Measurements from ENCODE around the gene CPM.

CPM gene

DNA sequence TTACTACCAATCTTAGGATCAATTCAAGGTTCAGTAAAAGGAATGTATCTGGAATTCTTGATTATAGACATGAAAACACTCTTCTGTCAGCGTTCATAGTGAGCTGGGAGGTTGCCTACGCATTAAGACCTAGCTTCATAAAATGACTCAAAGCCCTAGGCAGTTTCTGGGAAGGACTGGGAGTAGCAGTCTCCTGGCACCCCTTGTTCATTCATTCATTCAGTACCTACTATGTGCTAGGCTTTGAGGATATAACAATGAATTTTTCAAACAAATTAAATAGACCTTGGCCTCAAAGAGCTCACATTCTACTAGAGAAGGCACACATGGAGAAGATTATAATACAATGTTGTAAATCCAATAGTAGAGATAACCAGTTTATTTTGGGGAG is 78.9 kb downstream of the CPM start:
- Histone ChIP-seq H3K79me2 (ENCODE audit: control insufficient read depth, insufficient read depth, low read length, unreplicated experiment) (no peaks in the 10 kb centered on the region), H3K27me3 (ENCODE audit: insufficient read depth, low read length) (no peaks in the 10 kb centered on the region), H3K36me3 (ENCODE audit: insufficient read depth, low read length) (peaks cover 20% of the 10 kb centered on the region; the same call in 1 of the 2 replicates), H3K4me3 (ENCODE audit: low read depth, low read length) (no peak overlapping the region), H3K4me1 (ENCODE audit: control insufficient read depth, insufficient read depth, low read length, unreplicated experiment) (no peaks in the 10 kb centered on the region), H2AFZ (ENCODE audit: low read length, unreplicated experiment) (no peak overlapping the region), H3K27ac (ENCODE audit: low read depth, low read length) (no peak overlapping the region)

DNA sequence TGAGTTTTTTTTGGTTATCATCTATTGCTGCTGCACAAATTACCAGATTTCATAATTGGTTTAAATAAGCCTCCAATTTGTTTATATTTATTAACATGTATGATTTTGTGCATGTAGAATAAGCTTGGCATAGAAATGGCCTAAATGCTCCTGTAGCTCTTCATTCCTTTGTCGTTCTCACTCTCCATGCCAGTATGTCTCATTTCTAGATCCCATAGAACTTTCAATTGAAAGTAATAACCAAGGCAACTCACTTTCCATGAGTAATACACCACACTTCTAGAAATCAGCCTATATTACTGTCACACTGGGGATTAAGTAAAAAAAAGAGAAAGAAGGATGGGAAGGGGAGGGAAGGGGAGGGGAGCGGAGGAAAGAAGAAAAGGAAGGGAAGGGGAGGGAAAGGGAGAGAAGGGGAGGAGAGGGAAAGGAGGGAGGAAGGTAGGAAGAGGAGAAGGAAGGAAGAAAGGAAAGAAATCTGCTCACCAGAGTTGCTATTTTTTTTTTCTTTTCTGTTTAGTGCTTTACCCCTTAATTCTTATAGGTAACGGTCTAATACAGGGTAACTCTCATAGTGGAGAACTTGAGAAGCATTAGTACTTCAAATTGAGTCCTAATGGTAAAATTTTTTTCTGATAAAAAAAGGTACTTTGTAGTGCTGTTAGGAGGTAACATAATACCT is 79.4 kb downstream of the CPM start:
- Histone ChIP-seq H3K36me3 (ENCODE audit: insufficient read depth, low read length) (peaks cover 18% of the 10 kb centered on the region; the same call in 1 of the 2 replicates), H3K4me1 (ENCODE audit: control insufficient read depth, insufficient read depth, low read length, unreplicated experiment) (no peaks in the 10 kb centered on the region), H2AFZ (ENCODE audit: low read length, unreplicated experiment) (no peak overlapping the region), H3K27ac (ENCODE audit: low read depth, low read length) (no peak overlapping the region), H3K27me3 (ENCODE audit: insufficient read depth, low read length) (no peaks in the 10 kb centered on the region), H3K79me2 (ENCODE audit: control insufficient read depth, insufficient read depth, low read length, unreplicated experiment) (no peaks in the 10 kb centered on the region), H3K4me3 (ENCODE audit: low read depth, low read length) (no peak overlapping the region)

- Histone ChIP-seq H3K36me3 (ENCODE audit: insufficient read depth, low read length) (peaks cover 6% of the 10 kb centered on the region; the same call in 1 of the 2 replicates), H3K79me2 (ENCODE audit: control insufficient read depth, insufficient read depth, low read length, unreplicated experiment) (no peaks in the 10 kb centered on the region), H3K4me3 (ENCODE audit: low read depth, low read length) (no peak overlapping the region), H3K27me3 (ENCODE audit: insufficient read depth, low read length) (no peaks in the 10 kb centered on the region), H3K27ac (ENCODE audit: low read depth, low read length) (no peak overlapping the region), H2AFZ (ENCODE audit: low read length, unreplicated experiment) (no peak overlapping the region), H3K4me1 (ENCODE audit: control insufficient read depth, insufficient read depth, low read length, unreplicated experiment) (no peaks in the 10 kb centered on the region)
Measured at GRCh38 chr12:68851592-68852306, 81.2 kb downstream of the CPM start.

DNA sequence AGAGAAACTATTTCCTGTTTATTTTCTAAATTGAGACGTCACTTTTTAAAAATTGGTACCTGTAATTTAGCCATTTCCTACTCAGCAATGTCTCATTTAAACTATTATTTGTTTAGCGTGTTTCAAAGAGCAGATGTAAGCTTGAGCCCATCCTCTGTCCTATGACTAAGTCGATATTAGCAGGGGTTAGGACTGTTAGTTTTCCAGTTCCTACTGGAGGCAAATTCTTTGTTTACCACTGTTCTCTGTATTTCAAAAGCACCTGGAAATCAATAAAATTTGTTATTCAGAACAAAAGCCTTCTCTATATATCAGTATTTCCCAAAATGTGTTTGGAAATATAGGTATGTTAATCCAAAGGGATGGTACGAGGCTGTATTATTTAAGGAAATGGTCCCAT is 82.6 kb downstream of the CPM start:
- Histone ChIP-seq H3K27ac (ENCODE audit: low read depth, low read length) (no peak overlapping the region), H2AFZ (ENCODE audit: low read length, unreplicated experiment) (no peak overlapping the region), H3K4me3 (ENCODE audit: low read depth, low read length) (no peak overlapping the region), H3K36me3 (ENCODE audit: insufficient read depth, low read length) (0 out of 2 replicates have a peak, but pooled peaks cover 2% of the 10 kb centered on the region), H3K4me1 (ENCODE audit: control insufficient read depth, insufficient read depth, low read length, unreplicated experiment) (no peaks in the 10 kb centered on the region), H3K79me2 (ENCODE audit: control insufficient read depth, insufficient read depth, low read length, unreplicated experiment) (no peaks in the 10 kb centered on the region), H3K27me3 (ENCODE audit: insufficient read depth, low read length) (no peaks in the 10 kb centered on the region)

- Histone ChIP-seq H2AFZ (ENCODE audit: low read length, unreplicated experiment) (no peak overlapping the region), H3K4me3 (ENCODE audit: low read depth, low read length) (no peak overlapping the region), H3K4me1 (ENCODE audit: control insufficient read depth, insufficient read depth, low read length, unreplicated experiment) (no peaks in the 10 kb centered on the region), H3K36me3 (ENCODE audit: insufficient read depth, low read length) (peaks cover 30% of the 10 kb centered on the region), H3K27ac (ENCODE audit: low read depth, low read length) (no peak overlapping the region), H3K27me3 (ENCODE audit: insufficient read depth, low read length) (no peaks in the 10 kb centered on the region), H3K79me2 (ENCODE audit: control insufficient read depth, insufficient read depth, low read length, unreplicated experiment) (no peaks in the 10 kb centered on the region)
Measured at GRCh38 chr12:68846811-68847210, 86.2 kb downstream of the CPM start.

DNA sequence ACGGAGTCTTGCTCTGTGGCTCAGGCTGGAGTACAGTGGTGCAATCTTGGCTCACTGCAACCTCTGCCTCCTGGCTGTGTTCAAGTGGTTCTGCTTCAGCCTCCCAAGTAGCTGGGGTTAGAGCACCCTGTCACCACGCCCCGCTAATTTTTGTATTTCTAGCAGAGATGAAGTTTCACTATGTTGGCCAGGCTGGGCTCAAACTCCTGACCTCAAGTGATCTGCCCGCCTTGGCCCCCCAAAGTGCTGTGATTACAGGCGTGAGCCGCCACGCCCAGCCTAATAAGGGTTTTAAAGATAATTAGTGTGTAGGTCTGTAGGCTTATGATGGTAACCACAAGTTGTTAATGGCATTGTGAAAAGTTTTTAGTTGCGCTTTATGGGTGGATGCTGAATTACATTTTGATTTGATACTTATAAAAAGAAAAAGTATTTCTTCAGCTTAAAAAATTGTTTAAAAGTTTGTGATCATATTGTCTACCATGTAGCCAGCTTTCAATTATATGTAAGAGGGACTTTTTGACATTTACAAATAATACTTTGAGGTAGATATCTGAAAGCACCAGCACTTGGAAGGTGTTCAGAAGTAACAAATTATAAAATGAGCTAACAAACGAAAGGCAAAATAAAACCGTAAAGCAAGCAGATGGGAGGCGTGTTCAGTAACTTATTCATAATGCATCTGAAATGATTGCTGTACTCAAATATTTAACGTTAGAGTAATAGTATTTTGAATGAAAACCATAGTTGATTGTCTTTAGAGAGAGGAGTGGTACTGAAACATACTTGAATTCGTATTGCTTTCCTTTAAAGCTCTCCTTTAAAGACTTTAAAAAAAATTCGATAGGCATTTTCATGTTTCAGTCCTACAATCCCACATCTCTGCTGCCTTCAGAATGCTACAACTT is 87.9 kb downstream of the CPM start:
- peaks cover 39% of the 10 kb centered on the region for H3K36me3 ChIP-seq (ENCODE audit: insufficient read depth, low read length)
- H2AFZ ChIP-seq (ENCODE audit: low read length, unreplicated experiment): no peak overlapping the region
- H3K4me1 ChIP-seq (ENCODE audit: control insufficient read depth, insufficient read depth, low read length, unreplicated experiment): no peaks in the 10 kb centered on the region
- H3K27ac ChIP-seq (ENCODE audit: low read depth, low read length): no peak overlapping the region
- no peaks in the 10 kb centered on the region for H3K79me2 ChIP-seq (ENCODE audit: control insufficient read depth, insufficient read depth, low read length, unreplicated experiment)
- no peak overlapping the region for H3K4me3 ChIP-seq (ENCODE audit: low read depth, low read length)
- H3K27me3 ChIP-seq (ENCODE audit: insufficient read depth, low read length): no peaks in the 10 kb centered on the region

DNA sequence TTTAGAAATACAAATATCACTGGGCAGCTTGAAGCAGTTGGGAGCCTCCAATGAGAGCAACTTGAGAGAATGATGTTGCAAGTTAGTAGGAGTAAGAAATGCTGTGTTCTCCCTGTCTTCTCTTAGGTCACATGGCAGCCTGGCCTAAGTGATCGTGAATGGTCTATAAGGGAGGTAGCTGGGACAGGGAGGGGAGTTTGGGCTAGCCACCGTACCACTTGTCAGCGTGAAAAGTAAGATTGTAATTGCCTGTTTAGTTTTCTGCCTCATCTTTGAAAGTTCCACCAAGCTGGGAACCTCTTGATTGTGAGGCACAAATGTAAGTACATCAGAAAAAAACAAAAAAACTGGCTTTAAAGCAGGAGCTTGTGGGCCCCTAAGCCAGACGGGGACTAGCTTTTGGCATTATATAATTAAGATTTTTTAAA is 88.6 kb downstream of the CPM start:
- H3K27me3 ChIP-seq (ENCODE audit: insufficient read depth, low read length): no peaks in the 10 kb centered on the region
- H3K27ac ChIP-seq (ENCODE audit: low read depth, low read length): no peak overlapping the region
- H2AFZ ChIP-seq (ENCODE audit: low read length, unreplicated experiment): no peak overlapping the region
- no peaks in the 10 kb centered on the region for H3K79me2 ChIP-seq (ENCODE audit: control insufficient read depth, insufficient read depth, low read length, unreplicated experiment)
- H3K4me3 ChIP-seq (ENCODE audit: low read depth, low read length): no peak overlapping the region
- H3K4me1 ChIP-seq (ENCODE audit: control insufficient read depth, insufficient read depth, low read length, unreplicated experiment): no peaks in the 10 kb centered on the region
- H3K36me3 ChIP-seq (ENCODE audit: insufficient read depth, low read length): peaks cover 46% of the 10 kb centered on the region

GRCh38 chr12:68842784-68843567 is 90.0 kb downstream of the CPM start:
- peaks cover 60% of the 10 kb centered on the region for H3K36me3 ChIP-seq (ENCODE audit: insufficient read depth, low read length)
- H3K79me2 ChIP-seq (ENCODE audit: control insufficient read depth, insufficient read depth, low read length, unreplicated experiment): no peaks in the 10 kb centered on the region
- H2AFZ ChIP-seq (ENCODE audit: low read length, unreplicated experiment): no peak overlapping the region
- no peak overlapping the region for H3K4me3 ChIP-seq (ENCODE audit: low read depth, low read length)
- no peaks in the 10 kb centered on the region for H3K4me1 ChIP-seq (ENCODE audit: control insufficient read depth, insufficient read depth, low read length, unreplicated experiment)
- no peaks in the 10 kb centered on the region for H3K27me3 ChIP-seq (ENCODE audit: insufficient read depth, low read length)
- no peak overlapping the region for H3K27ac ChIP-seq (ENCODE audit: low read depth, low read length)

DNA sequence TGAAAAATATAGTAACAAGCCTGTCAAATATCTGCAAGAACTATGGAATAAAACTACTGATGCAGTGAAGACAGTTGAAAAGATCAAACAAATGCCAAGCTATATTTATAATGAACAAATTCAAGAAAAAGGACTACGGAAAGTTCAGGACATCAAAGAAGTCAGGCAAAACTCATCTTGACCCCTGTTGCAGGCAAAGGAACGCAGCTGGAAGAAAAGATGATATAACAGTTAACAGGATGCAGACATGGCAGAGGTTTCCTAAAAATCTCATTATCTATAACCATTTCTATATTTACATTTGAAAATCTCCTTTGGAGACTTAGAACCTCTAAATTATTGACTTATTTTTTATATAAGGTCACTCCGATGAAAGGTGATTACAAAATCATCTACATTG is 90.8 kb downstream of the CPM start:
- no peaks in the 10 kb centered on the region for H3K79me2 ChIP-seq (ENCODE audit: control insufficient read depth, insufficient read depth, low read length, unreplicated experiment)
- no peak overlapping the region for H2AFZ ChIP-seq (ENCODE audit: low read length, unreplicated experiment)
- no peaks in the 10 kb centered on the region for H3K4me1 ChIP-seq (ENCODE audit: control insufficient read depth, insufficient read depth, low read length, unreplicated experiment)
- peaks cover 67% of the 10 kb centered on the region for H3K36me3 ChIP-seq (ENCODE audit: insufficient read depth, low read length)
- H3K4me3 ChIP-seq (ENCODE audit: low read depth, low read length): no peak overlapping the region
- H3K27ac ChIP-seq (ENCODE audit: low read depth, low read length): no peak overlapping the region
- H3K27me3 ChIP-seq (ENCODE audit: insufficient read depth, low read length): no peaks in the 10 kb centered on the region

GRCh38 chr12:68841717-68842116 is 91.3 kb downstream of the CPM start:
- Histone ChIP-seq H3K36me3 (ENCODE audit: insufficient read depth, low read length) (peaks cover 69% of the 10 kb centered on the region), H3K4me3 (ENCODE audit: low read depth, low read length) (no peak overlapping the region), H3K4me1 (ENCODE audit: control insufficient read depth, insufficient read depth, low read length, unreplicated experiment) (no peaks in the 10 kb centered on the region), H3K27ac (ENCODE audit: low read depth, low read length) (no peak overlapping the region), H3K27me3 (ENCODE audit: insufficient read depth, low read length) (no peaks in the 10 kb centered on the region), H2AFZ (ENCODE audit: low read length, unreplicated experiment) (no peak overlapping the region), H3K79me2 (ENCODE audit: control insufficient read depth, insufficient read depth, low read length, unreplicated experiment) (no peaks in the 10 kb centered on the region)
